ENCODE results near the gene RHOBTB3.

DNA sequence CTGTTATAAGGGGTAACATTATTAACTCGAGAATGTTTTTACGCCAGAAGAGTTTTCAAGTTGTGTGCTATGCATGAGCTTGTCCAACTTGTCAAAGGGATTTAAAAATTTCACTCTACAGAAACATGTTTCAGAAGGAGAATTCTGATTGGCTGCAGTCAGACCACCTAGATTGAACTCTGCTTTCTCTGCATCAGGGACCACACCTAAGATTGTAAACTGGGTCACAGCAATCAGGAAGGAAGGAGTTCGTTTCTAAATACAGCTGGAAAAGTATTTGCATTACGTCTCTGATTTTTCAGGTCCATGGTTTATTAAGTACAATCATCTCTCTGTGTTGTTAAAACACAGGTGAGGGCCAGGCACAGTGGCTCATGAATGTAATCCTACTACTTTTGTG, 85.6 kb downstream of the RHOBTB3 start:
- TF ChIP-seq, protein P1, sequence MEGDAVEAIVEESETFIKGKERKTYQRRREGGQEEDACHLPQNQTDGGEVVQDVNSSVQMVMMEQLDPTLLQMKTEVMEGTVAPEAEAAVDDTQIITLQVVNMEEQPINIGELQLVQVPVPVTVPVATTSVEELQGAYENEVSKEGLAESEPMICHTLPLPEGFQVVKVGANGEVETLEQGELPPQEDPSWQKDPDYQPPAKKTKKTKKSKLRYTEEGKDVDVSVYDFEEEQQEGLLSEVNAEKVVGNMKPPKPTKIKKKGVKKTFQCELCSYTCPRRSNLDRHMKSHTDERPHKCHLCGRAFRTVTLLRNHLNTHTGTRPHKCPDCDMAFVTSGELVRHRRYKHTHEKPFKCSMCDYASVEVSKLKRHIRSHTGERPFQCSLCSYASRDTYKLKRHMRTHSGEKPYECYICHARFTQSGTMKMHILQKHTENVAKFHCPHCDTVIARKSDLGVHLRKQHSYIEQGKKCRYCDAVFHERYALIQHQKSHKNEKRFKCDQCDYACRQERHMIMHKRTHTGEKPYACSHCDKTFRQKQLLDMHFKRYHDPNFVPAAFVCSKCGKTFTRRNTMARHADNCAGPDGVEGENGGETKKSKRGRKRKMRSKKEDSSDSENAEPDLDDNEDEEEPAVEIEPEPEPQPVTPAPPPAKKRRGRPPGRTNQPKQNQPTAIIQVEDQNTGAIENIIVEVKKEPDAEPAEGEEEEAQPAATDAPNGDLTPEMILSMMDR (IDR thresholded peaks at IDR 0.05), result no peak
- TF ChIP-seq POLR2A (IDR thresholded peaks at IDR 0.05), result no peak

Measured in thyroid gland (tissue), 4 donors.